HTERT RPE-1 (cell line): ENCODE data around the gene ALPI.

Experiments
- in situ Hi-C: fragments of 300-500 bp; cut with MboI; formaldehyde crosslinking; loops from 4 replicates; pipeline ENCODE4 v1.14.3; 2020; ENCODE audit warnings: low sequenced_read_pairs

The ALPI gene

DNA sequence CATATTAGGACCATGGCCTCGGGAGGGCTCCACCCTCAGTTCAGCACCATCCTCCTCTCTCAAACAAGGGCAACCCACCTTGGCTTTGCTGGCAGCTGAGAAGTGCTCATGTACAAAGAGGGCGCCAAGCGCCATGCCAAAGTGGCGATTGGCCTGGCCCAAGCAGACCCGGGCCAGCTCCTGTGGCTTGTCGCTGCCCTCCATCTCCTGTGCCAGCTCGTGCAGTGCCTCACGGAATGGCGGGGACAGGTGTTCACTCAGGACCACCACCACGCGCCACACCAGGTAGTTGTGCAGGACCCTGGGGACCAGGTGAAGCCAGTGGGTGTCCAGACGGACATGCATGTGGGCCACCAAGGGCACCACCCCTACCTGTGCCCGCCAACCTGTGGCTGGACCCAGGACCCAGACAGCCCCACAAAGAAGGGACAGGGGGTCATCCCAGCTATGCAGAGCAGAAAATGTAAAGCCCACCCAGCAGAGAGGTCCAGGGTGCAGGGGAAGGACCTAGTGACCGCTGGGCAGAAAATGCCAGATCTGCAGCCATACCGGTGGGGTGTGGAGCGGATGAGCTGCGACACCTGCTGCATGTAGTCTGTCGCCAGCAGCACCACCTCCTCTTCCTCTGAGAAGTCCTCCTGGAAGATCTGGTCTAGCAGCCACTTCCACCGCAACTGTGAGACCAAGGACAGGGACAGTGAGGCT, 28.1 kb downstream of the ALPI start:
- in situ Hi-C loops = no loop called here

DNA sequence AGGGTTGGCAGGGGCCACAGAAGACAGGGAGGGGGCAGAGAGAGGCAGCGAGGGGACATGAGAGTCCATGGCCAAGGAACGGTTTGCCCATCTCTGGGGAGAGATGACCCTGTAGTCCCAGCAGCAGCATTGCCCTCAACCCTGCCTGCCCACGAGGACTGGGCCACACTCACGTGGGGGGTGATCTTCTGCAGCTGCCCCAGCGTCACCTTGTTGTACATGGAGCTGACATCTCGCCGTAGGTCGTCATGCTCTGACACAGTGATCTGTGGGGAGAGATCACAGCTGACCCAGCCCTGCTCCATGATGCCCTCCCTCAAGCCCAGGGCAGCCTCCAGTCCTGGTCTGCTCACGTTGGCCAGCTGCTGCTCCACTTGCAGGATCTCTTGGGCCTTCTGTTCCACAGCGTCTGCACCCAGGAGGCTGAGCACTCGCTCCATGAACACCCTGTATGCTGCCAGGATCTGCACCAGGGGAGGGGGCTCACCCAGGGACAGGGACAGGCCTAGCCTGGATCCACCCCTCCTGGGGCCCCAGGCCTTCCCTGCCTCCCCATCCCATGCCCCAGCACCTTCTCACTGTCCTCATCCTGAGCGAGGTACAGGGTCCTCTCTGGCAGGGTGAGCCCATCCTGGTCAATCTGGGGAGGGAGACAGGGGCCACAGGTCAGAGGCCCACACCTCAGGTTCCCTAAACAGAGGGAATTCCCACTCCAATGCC, 28.8 kb downstream of the ALPI start:
- in situ Hi-C loops = no loop called here

DNA sequence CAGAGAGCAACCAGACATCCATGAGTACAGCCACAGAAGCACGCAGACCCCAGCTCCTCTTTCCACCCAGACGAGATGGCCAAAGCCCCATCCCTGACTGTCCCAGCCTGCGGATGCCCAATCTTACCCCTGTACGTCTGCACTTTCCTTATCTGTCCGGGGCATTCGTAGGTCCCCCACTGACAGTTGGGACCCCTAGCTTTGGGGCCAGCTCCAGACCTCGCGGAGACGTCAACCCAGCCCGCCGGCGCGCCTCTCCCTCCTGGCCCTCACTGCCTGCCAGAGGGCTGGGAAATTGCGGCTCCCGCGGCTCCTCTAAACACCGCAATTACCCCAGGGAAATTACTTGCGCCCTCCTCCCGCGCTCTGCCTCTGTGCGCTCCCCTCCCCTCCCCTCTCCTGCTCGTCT, 29.4 kb downstream of the ALPI start:
- in situ Hi-C loops = no loop called here

DNA sequence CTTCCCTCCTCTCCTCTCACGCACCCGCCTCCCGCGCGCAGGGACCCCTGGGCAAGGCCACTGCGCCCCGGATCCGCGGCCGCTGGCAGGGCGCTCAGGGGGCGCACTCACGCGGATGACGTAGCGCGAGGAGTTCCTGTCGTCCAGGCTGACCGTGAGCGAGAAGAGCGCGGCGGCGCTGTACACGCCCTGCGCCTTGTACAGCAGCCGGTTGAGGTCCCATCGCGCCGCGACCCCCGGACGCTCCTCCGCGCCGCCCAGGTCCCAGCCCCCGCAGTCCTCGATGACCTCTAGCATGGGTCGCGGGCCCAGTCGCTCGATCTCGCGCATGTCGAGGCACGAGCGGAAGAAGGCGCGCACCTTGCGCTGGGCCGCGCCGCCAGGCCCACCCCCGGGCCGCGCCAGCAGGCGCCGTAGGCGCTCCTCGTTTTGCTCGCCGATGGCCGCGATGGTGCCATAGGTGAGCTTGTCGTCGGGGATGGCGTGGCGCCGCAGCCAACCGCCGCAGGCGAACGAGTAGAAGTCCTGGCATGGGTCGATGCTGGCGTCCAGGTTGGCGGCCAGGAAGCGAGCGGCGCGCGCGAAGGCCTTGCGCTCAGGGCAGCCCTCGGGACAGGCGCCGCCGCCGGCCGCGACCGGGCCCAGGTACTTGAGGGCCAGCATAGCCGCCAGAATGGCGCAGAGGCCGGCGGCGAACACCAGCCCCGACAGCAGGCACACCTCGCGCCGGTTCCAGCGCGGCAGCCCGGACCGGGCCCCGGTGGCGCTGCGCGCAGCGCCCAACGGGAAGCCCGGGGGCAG, 30.0 kb downstream of the ALPI start:
- in situ Hi-C loops = no loop called here

DNA sequence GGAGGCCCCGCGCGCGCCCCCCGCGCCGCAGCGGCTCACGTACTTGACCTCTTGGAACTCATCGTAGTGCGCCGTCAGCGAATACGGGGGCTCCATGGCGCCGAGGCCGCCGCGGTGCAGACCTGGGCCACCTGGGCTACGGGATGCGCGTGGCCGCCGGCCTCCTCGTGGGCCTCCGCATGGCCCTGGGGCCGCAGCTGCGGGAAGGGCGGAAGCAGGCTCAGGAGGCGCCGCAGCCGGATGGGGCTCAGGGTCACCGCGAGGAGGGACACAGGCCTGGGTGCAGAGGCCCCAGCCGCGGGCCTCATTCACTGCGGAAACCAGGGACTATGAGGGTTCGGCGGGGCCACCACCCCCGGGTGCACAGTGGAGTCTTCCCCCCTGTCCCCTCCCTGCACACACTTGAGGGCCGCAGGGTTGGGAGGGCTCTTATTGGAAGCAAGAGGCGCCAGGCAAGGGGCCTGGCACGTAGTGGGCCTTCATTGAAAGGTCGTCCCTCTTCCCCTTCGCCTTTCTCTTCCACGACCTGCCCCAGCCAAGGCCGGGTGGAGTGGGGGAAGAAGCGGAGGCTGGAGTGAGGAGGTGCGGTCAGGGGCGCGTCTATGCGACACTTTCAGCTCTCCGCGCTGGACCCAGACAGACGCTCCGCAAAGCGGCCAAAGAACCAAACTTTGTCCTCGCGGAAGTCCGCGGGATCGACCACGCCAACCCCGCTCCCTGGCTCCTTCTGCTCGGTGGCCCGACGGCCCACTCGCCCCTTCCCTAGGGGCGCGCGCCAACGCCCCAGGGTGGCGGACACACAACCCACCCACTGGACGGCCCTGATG, 30.8 kb downstream of the ALPI start:
- in situ Hi-C loops = no loop called here

GRCh38 chr2:232487385-232488096, 31.6 kb downstream of the ALPI start, which contains the start of gene ECEL1:
ECEL1 (minus strand) TSS chr2:232487834; CDS start chr2:232486653, 1,181 bp downstream.
- in situ Hi-C loops = no loop called here

DNA sequence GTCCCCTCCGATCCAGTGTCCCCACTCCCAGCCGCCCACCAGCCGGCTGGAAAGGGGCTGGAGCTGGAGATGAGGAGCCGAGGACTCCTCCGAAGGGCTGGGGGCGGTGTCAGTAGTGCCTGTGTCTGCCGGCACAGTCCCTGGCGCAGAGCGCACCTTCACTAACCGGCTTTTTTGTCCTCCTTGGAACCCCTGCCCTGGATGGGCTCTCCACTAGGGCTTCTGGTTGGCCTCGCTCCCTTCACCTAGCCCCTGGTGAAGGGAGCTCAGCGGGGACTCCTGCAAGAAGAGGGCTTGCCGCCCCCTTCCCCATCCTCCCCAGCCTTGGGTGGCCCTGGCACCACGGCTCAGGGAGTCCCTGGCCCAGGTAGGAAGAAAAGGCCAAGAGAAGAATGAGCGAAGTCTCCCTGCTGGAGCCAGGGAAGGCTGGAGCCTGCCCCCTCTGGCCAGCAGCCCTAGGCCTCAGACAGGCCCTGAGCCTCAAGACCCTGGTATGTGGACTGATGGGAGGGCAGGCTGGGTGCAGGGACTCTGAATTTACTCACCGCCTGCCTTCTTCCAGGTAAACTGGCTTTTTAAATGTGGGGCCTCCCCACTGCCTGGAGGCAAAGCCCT, 32.3 kb downstream of the ALPI start:
- in situ Hi-C loops = no loop called here

- in situ Hi-C loops = no loop called here
Observed at GRCh38 chr2:232488721-232489300, 32.9 kb downstream of the ALPI start.

GRCh38 chr2:232489516-232490220, 33.7 kb downstream of the ALPI start:
- in situ Hi-C loops = no loop called here

- in situ Hi-C loops = no loop called here
Observed at GRCh38 chr2:232490221-232491138, 34.5 kb downstream of the ALPI start.

- in situ Hi-C loops = no loop called here
Observed at GRCh38 chr2:232491139-232491780, 35.3 kb downstream of the ALPI start.

- in situ Hi-C loops = no loop called here
Observed at GRCh38 chr2:232492236-232492848, 36.4 kb downstream of the ALPI start.

DNA sequence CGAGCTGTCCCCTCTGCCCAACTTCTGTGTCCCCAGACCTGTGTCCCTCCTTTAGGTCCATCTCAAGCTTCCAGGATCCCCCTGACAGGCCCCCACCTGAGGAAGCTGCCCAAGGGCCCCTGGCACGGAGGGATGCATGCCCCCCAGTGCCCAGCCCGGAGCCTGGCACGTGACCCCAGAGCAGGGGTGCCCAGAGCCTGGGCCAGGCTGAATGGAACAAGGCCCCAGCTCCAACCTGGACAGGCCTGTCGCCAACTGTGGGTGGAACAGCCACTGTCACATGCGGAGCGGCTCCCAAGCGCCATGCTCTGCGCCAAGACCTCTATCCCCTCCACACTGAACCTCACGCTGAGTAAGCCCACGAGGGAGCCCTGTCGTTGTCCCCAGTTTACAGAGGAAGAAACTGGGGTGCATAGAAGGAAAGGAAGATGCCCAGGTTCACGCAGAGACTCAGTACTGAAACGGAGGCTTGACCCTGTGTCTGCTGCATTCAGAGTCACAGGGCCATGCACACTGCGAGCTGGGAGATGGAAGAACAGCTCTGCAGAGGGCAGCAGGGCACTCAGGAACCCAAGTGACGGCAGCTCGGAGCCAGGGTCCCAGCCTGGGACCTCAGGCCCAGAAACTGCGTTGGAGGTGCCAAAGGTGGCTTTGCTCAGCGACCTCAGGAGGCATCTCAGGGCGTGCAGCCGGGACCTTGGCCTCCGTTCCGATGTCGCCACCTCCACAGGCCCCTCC, 37.2 kb downstream of the ALPI start:
- in situ Hi-C loops = no loop called here

GRCh38 chr2:232493701-232494474, 37.9 kb downstream of the ALPI start:
- in situ Hi-C loops = no loop called here

GRCh38 chr2:232494542-232494941, 38.6 kb downstream of the ALPI start:
- in situ Hi-C loops = no loop called here
